IMR-90 (cell line): ENCODE data around the gene GRM8. TPM values are rescaled to one million over a fixed set of nuclear protein-coding genes. Genes with fewer than 3 reads are reported as not detected.

Experiments used
- ATAC-seq: fragments of 200-7000 bp; cut with Tn5 transposase; 2 replicates; pipeline ENCODE4 v1.9.1; 2020; ENCODE audit warnings: low read depth, mild to moderate bottlenecking, moderate library complexity
- BruUV-seq: library from RNA; stranded (reverse); fragments of 400-500 nt; replicated peaks from 2 replicates; lab custom pipeline; 2021; lab: Mats Ljungman, UMichigan
- CTCF ChIA-PET: fragments of 300-600 bp; formaldehyde crosslinking; extraction: SDS; loops from one replicate; lab custom pipeline; 2021; ENCODE audit warnings: antibody characterized with exemption; lab: Yijun Ruan, JAX
- POLR2A ChIA-PET: fragments of 300-600 bp; sonication (Branson Sonifier 250); formaldehyde crosslinking; loops from one replicate; lab custom pipeline; 2022; ENCODE audit warnings: antibody characterized with exemption; ENCODE audit not compliant: unreplicated experiment; lab: Charles Lee
- DNase-seq: peaks from one replicate; pipeline ENCODE4 v3.0.0; 2013
- H2AFZ ChIP-seq: replicated peaks from 2 replicates; pipeline ENCODE3; 2013; ENCODE audit warnings: low read length, mild to moderate bottlenecking; ENCODE audit not compliant: poor library complexity
- H2AK5ac ChIP-seq: 2 replicates; pipeline ENCODE4 v1.6.1; 2013; ENCODE audit warnings: low read depth, low read length, inconsistent platforms
- H2AK9ac ChIP-seq: replicated peaks from 2 replicates; pipeline ENCODE3; 2013; ENCODE audit warnings: mild to moderate bottlenecking, low read depth, low read length, moderate library complexity; ENCODE audit not compliant: poor library complexity
- H2BK120ac ChIP-seq: 2 replicates; pipeline ENCODE4 v1.6.1; 2013; ENCODE audit warnings: low read depth, low read length, inconsistent platforms
- H2BK15ac ChIP-seq: 3 replicates; pipeline ENCODE4 v1.6.1; 2013; ENCODE audit warnings: low read depth, low read length, inconsistent platforms
- H2BK20ac ChIP-seq: 2 replicates; pipeline ENCODE4 v1.6.1; 2013; ENCODE audit warnings: low read depth, mild to moderate bottlenecking, inconsistent platforms, low read length, moderate library complexity
- H2BK5ac ChIP-seq: 2 replicates; pipeline ENCODE4 v1.6.1; 2013; ENCODE audit warnings: mild to moderate bottlenecking, low read depth, low read length, inconsistent platforms; ENCODE audit not compliant: poor library complexity, severe bottlenecking
- H3K14ac ChIP-seq: replicated peaks from 2 replicates; pipeline ENCODE4 v1.6.1; 2013; ENCODE audit warnings: low read depth, low read length, inconsistent platforms
- H3K18ac ChIP-seq: 2 replicates; pipeline ENCODE4 v1.6.1; 2013; ENCODE audit warnings: low read depth, low read length, control low read depth
- H3K23ac ChIP-seq: 2 replicates; pipeline ENCODE4 v1.6.1; 2013; ENCODE audit warnings: low read depth, low read length, inconsistent platforms
- H3K27ac ChIP-seq: 2 replicates; pipeline ENCODE4 v1.5.1; 2013; ENCODE audit warnings: mild to moderate bottlenecking, control low read depth, low read length; ENCODE audit not compliant: insufficient read depth
- H3K27me3 ChIP-seq: 2 replicates; pipeline ENCODE4 v1.6.1; 2013; ENCODE audit warnings: low read length; ENCODE audit not compliant: control insufficient read depth, insufficient read depth
- H3K36me3 ChIP-seq: 2 replicates; pipeline ENCODE4 v1.6.1; 2013; ENCODE audit warnings: low read length, mixed read lengths; ENCODE audit not compliant: control insufficient read depth, insufficient read depth
- H3K4ac ChIP-seq: 2 replicates; pipeline ENCODE4 v1.6.1; 2013; ENCODE audit warnings: low read depth, low read length, inconsistent platforms
- H3K4me1 ChIP-seq: 2 replicates; pipeline ENCODE4 v1.6.1; 2013; ENCODE audit warnings: low read length, mixed read lengths; ENCODE audit not compliant: control insufficient read depth, insufficient read depth
- H3K4me2 ChIP-seq: 2 replicates; pipeline ENCODE4 v1.6.1; 2013; ENCODE audit warnings: low read depth, mild to moderate bottlenecking, control low read depth, low read length, moderate library complexity
- H3K4me3 ChIP-seq: 2 replicates; pipeline ENCODE4 v1.5.1; 2013; ENCODE audit warnings: low read depth, mild to moderate bottlenecking, control low read depth, low read length, moderate library complexity; ENCODE audit not compliant: insufficient read depth
- H3K56ac ChIP-seq: 2 replicates; pipeline ENCODE4 v1.6.1; 2013; ENCODE audit warnings: low read length, inconsistent platforms; ENCODE audit not compliant: insufficient read depth; ENCODE audit errors: extremely low read depth
- H3K79me1 ChIP-seq, 2 experiments: 2 replicates each; pipeline ENCODE4 v1.6.1; 2013; ENCODE audit warnings: low read length in 2 of 2, inconsistent platforms in 1 of 2, low read depth in 1 of 2
- H3K9ac ChIP-seq: 2 replicates; pipeline ENCODE4 v1.6.1; 2013; ENCODE audit warnings: low read depth, low read length, control low read depth
- H3K9me1 ChIP-seq: 2 replicates; pipeline ENCODE4 v1.6.1; 2013; ENCODE audit warnings: low read length, inconsistent platforms; ENCODE audit not compliant: insufficient read depth
- H3K9me3 ChIP-seq: 2 replicates; pipeline ENCODE4 v1.6.1; 2013; ENCODE audit warnings: low read length; ENCODE audit not compliant: control insufficient read depth, insufficient read depth
- H4K20me1 ChIP-seq: 2 replicates; pipeline ENCODE4 v1.6.1; 2013; ENCODE audit warnings: low read length, inconsistent platforms; ENCODE audit not compliant: insufficient read depth
- H4K5ac ChIP-seq: 2 replicates; pipeline ENCODE4 v1.6.1; 2013; ENCODE audit warnings: mild to moderate bottlenecking, low read depth, low read length, control low read depth
- H4K8ac ChIP-seq, 2 experiments: 2 replicates each; pipeline ENCODE4 v1.6.1; 2013; ENCODE audit warnings: low read depth in 2 of 2, low read length in 2 of 2, control low read depth in 1 of 2, inconsistent platforms in 1 of 2
- H4K91ac ChIP-seq: 2 replicates; pipeline ENCODE4 v1.6.1; 2013; ENCODE audit warnings: low read depth, low read length, inconsistent platforms; ENCODE audit not compliant: insufficient read depth
- RAD21 ChIP-seq: IDR thresholded peaks from 2 replicates; pipeline ENCODE4 v1.6.1; 2012; ENCODE audit warnings: low read length, improper control_type of control experiment
- RCOR1 ChIP-seq: IDR thresholded peaks from 2 replicates; pipeline ENCODE4 v1.6.1; 2012; ENCODE audit warnings: mild to moderate bottlenecking, low read length, improper control_type of control experiment; ENCODE audit not compliant: insufficient replicate concordance
- RFX5 ChIP-seq: IDR thresholded peaks from 2 replicates; pipeline ENCODE4 v1.8.0; 2012; ENCODE audit warnings: low read depth, mild to moderate bottlenecking, low read length, moderate library complexity
- SMC3 ChIP-seq: fragments of 150-350 bp; IDR thresholded peaks from 2 replicates; pipeline ENCODE4 v1.6.1; 2016; ENCODE audit warnings: low read depth, mild to moderate bottlenecking, antibody characterized with exemption, low read length, moderate library complexity
- WGBS, 2 experiments: methylation state at CpG; one replicate each; pipeline versions ENCODE4 v1.1.5 to v1.1.7; 2013; ENCODE audit warnings: missing lambda C conversion rate in 2 of 2; ENCODE audit not compliant: insufficient read length in 1 of 2; ENCODE audit errors: extremely low coverage in 2 of 2; 5-methylcytosine and 5-hydroxymethylcytosine counted together
- dilution Hi-C: fragments of 300-500 bp; cut with HindIII; formaldehyde crosslinking; loops from one replicate; pipeline ENCODE4 v1.14.3; 2018; ENCODE audit warnings: low sequenced_read_pairs; ENCODE audit not compliant: unreplicated experiment
- in situ Hi-C: fragments of 300-500 bp; cut with MboI; formaldehyde crosslinking; loops from 3 replicates; pipeline ENCODE4 v1.14.3; 2019; ENCODE audit warnings: low sequenced_read_pairs, inconsistent platforms, mixed read lengths
- intact Hi-C: fragments of 100-400 bp; cut with micrococcal nuclease; formaldehyde crosslinking; loops from 2 replicates; pipeline ENCODE4 v1.10.0; 2022
- polyA plus RNA-seq, 3 experiments: library from polyadenylated mRNA; depleted of rRNA; stranded (reverse); fragments of >200 nt; gene quantifications; 2 replicates each; pipeline ENCODE4 v1.2.3, GENCODE V29; 2012; ENCODE audit warnings: low replicate concordance in 1 of 3
- total RNA-seq: library from RNA; depleted of rRNA; stranded (reverse); fragments of >200 nt; gene quantifications from 2 replicates; pipeline ENCODE4 v1.2.3, GENCODE V29; 2012

GRM8 gene
- total and polyA plus RNA-seq, 2 of the 4 experiments (the other 2 are of a cell fraction): not detected

GRCh38 chr7:127233630-127234029 lies 19.1 kb downstream of the GRM8 start:
- no peak overlapping the region for H2BK120ac ChIP-seq
- BruUV-seq: no TSS peak
- no peak overlapping the region for H2AK5ac ChIP-seq
- no peak overlapping the region for H2BK20ac ChIP-seq
- no peaks in the 10 kb centered on the region for H4K20me1 ChIP-seq
- no peaks in the 10 kb centered on the region for H3K9me3 ChIP-seq
- no peak overlapping the region for H3K4ac ChIP-seq
- ChIA-PET CTCF (no interaction called here), POLR2A (no interaction called here)
- no peak overlapping the region for H2AK9ac ChIP-seq
- no peak overlapping the region for H3K56ac ChIP-seq
- no peak overlapping the region for H3K23ac ChIP-seq
- H3K14ac ChIP-seq: no peak overlapping the region
- H4K91ac ChIP-seq: no peak overlapping the region
- no peak overlapping the region for H3K18ac ChIP-seq
- in situ Hi-C loops: no loop called here
- no peak overlapping the region for H4K5ac ChIP-seq
- H2AFZ ChIP-seq: no peak overlapping the region
- WGBS, 2 experiments: no CpG with 5 or more reads among the region's 2 CpGs
- no peak for TF ChIP-seq RCOR1
- no peak for TF ChIP-seq SMC3
- TF ChIP-seq RAD21: no peak
- TF ChIP-seq RFX5: no peak
- H3K27ac ChIP-seq: no peak overlapping the region
- intact Hi-C loops: no loop called here
- dilution Hi-C loops: no loop called here
- H2BK5ac ChIP-seq: no peak overlapping the region
- H3K4me3 ChIP-seq: no peak overlapping the region
- no peaks in the 10 kb centered on the region for H3K4me1 ChIP-seq
- no peaks in the 10 kb centered on the region for H3K27me3 ChIP-seq
- no peak overlapping the region for H2BK15ac ChIP-seq
- H4K8ac ChIP-seq: no peak overlapping the region
- H3K36me3 ChIP-seq: no peaks in the 10 kb centered on the region
- no peak overlapping the region for H3K4me2 ChIP-seq
- H3K79me1 ChIP-seq: no peaks in the 10 kb centered on the region
- H3K9ac ChIP-seq: no peak overlapping the region
- ATAC-seq: no peak
- no peaks in the 10 kb centered on the region for H3K9me1 ChIP-seq
- DNase-seq: no peak
